Measurements from ENCODE around the gene DTNB.

The DTNB gene

DNA sequence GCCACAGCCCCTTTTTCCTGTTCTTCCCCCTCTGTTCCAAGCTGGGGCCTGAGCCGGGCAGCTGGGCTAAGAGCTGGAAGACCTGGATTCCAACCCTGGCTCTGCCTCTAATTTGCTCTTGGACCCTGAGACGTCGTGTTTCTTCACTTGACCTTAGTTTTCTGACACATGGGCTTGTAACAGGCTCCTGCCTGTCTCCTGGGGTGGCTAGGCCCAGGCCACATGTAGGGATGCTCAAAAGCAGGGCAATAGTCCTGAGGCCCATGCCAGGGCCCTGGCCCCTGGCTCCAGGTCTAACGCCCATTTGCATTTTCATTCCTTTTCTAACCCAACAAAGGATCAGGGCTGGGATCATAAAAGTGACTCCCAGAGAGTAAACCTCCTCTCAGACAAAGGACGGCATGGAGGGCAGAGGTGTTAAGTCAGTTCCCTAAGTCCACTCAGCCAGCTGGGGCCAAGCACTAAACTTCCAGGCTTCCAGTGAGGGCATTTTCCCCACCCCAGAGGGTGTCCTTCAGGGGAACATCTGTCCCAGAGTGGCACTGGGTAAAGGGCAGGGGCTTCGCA lies 315.0 kb downstream of the DTNB start:
- no peak for DNase-seq
- no peaks in the 10 kb centered on the region for H3K27me3 ChIP-seq (ENCODE audit: insufficient read depth, low read depth, severe bottlenecking)
- no peak overlapping the region for H3K4me3 ChIP-seq (ENCODE audit: low read depth, low read length)
- TF ChIP-seq, protein P1, sequence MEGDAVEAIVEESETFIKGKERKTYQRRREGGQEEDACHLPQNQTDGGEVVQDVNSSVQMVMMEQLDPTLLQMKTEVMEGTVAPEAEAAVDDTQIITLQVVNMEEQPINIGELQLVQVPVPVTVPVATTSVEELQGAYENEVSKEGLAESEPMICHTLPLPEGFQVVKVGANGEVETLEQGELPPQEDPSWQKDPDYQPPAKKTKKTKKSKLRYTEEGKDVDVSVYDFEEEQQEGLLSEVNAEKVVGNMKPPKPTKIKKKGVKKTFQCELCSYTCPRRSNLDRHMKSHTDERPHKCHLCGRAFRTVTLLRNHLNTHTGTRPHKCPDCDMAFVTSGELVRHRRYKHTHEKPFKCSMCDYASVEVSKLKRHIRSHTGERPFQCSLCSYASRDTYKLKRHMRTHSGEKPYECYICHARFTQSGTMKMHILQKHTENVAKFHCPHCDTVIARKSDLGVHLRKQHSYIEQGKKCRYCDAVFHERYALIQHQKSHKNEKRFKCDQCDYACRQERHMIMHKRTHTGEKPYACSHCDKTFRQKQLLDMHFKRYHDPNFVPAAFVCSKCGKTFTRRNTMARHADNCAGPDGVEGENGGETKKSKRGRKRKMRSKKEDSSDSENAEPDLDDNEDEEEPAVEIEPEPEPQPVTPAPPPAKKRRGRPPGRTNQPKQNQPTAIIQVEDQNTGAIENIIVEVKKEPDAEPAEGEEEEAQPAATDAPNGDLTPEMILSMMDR (IDR thresholded peaks at IDR 0.05; ENCODE audit: low read depth, low read length) = no peak
- H3K36me3 ChIP-seq = no peaks in the 10 kb centered on the region
- no peak overlapping the region for H3K27ac ChIP-seq
- H3K9me3 ChIP-seq (ENCODE audit: severe bottlenecking) = peaks cover 9% of the 10 kb centered on the region

DNA sequence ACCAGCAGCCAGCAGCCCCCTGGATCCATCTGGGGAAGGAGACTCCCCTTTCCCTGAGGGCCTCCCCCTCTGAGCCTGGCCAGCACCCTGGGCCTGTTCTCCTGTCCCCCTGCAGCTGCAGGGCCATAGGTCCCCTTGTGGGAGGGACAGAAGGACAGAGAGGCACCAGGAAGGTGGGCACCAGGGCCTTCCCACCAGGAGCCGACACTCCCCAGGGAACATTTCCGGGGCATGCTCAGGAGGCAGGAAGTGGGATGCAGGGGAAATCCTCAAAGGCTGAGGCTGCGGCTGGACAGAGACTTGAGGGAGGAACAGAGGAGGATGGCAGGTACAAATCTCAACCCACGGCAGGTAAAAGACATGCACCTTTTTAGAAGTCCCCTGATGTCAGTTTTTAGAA lies 317.3 kb downstream of the DTNB start:
- TF ChIP-seq, protein P1 (IDR thresholded peaks at IDR 0.05; ENCODE audit: low read depth, low read length) = no peak
- no peak for DNase-seq
- no peaks in the 10 kb centered on the region for H3K36me3 ChIP-seq
- no peak overlapping the region for H3K4me3 ChIP-seq (ENCODE audit: low read depth, low read length)
- no peak overlapping the region for H3K27ac ChIP-seq
- H3K27me3 ChIP-seq (ENCODE audit: insufficient read depth, low read depth, severe bottlenecking) = no peaks in the 10 kb centered on the region
- H3K9me3 ChIP-seq (ENCODE audit: severe bottlenecking) = peaks cover 5% of the 10 kb centered on the region

DNA sequence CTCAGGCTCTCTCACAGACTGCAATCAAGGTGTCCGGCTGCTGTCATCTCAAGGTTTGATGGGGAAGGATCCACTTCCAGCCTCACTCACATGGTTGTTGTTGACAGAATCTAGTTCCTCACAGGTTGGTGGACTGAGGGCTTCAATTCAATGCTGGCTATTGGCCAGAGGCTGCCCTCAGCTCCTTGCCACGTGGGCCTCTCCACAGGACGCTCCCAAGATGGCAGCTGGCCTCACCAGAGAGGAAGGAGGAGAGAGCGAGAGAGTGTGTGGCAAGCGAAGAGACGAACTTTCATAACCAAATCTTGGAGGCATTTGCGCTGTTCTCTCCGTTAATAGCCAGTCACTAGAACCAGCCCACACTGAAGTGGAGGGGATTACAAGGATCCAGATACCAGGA lies 318.1 kb downstream of the DTNB start:
- H3K4me3 ChIP-seq (ENCODE audit: low read depth, low read length) = no peak overlapping the region
- peaks cover 5% of the 10 kb centered on the region for H3K9me3 ChIP-seq (ENCODE audit: severe bottlenecking)

DNA sequence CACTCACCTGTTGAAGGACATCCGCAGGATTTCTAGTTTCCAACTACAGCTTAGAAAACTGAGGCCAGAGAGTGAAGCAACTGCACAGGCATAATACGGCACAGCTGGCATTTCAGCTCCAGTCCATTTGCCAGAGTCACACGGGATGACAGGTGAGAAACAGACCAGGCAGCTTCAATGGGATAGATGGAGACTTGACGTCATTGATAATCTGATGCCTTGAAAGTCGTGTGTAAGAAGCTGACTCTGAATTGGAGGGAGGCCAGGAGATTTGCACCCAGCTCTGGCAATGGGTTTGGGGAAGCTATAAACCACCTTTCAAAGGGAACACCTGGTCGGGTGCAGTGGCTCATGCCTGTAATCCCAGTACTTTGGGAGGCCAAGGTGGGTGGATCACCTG lies 319.3 kb downstream of the DTNB start:
- Histone ChIP-seq H3K36me3 (no peaks in the 10 kb centered on the region), H3K27me3 (ENCODE audit: insufficient read depth, low read depth, severe bottlenecking) (no peaks in the 10 kb centered on the region), H3K27ac (no peak overlapping the region), H3K4me3 (ENCODE audit: low read depth, low read length) (no peak overlapping the region), H3K9me3 (ENCODE audit: severe bottlenecking) (peaks cover 5% of the 10 kb centered on the region)
- DNase-seq = no peak
- TF ChIP-seq, protein P1 (IDR thresholded peaks at IDR 0.05; ENCODE audit: low read depth, low read length) = no peak

More for the DNA sequence above, 318.1 kb downstream of the DTNB start:
- H3K27ac ChIP-seq = no peak overlapping the region
- DNase-seq = no peak
- TF ChIP-seq, protein P1 (IDR thresholded peaks at IDR 0.05; ENCODE audit: low read depth, low read length) = no peak
- H3K27me3 ChIP-seq (ENCODE audit: insufficient read depth, low read depth, severe bottlenecking) = no peaks in the 10 kb centered on the region
- no peaks in the 10 kb centered on the region for H3K36me3 ChIP-seq

DNA sequence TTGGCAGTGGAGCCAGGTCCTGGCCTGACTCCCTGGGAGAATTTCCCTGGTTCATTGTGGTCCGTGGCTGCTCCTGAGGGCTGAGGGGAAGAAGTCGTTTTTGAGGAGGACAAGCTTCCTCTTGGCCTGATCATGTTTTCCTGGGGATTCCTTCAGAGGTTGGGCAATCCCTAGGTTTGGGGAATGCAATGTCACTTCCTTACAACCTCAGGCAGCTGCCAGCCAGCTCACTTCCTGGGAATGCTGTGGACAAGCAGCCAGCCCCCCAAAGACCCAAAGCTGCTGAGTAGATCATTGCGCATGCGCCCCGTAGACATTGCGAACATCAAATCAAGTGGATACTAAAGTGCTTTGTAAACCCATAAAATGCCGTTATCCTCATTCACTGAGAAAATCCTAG lies 324.0 kb downstream of the DTNB start:
- Histone ChIP-seq H3K9me3 (ENCODE audit: severe bottlenecking) (no peaks in the 10 kb centered on the region), H3K27me3 (ENCODE audit: insufficient read depth, low read depth, severe bottlenecking) (no peaks in the 10 kb centered on the region)

More for the DNA sequence above, 324.0 kb downstream of the DTNB start:
- Histone ChIP-seq H3K27ac (no peak overlapping the region), H3K36me3 (no peaks in the 10 kb centered on the region), H3K4me3 (ENCODE audit: low read depth, low read length) (no peak overlapping the region)
- no peak for DNase-seq
- TF ChIP-seq, protein P1 (IDR thresholded peaks at IDR 0.05; ENCODE audit: low read depth, low read length) = no peak
